NCI-H526 treated with DMSO at 0.1 percent for 48 hours (cell line): ENCODE results near the gene TGFB2.

Experiments
- DNase-seq: peaks from one replicate; lab custom pipeline; 2025; lab: John Stamatoyannopoulos, UW

The TGFB2 gene

DNA sequence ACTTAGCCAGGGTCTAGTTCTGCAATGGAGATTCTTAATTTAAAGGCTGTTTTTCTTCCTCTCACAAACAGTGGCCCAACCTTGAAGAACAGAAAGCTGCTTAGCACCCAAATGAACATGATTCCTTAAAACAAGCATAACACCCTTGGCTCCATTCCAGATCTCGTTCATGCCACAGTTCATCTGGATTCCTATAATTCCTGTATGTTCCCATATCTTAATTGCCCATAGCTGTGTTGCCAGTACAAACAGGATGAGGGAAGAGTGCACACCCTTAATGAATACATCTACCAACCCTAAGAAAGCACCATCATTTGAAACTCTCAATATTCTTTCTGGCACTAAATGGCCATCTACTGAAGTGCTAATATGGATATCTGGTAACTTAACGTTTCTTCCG, 45.5 kb downstream of the TGFB2 start:
- no peak for DNase-seq

DNA sequence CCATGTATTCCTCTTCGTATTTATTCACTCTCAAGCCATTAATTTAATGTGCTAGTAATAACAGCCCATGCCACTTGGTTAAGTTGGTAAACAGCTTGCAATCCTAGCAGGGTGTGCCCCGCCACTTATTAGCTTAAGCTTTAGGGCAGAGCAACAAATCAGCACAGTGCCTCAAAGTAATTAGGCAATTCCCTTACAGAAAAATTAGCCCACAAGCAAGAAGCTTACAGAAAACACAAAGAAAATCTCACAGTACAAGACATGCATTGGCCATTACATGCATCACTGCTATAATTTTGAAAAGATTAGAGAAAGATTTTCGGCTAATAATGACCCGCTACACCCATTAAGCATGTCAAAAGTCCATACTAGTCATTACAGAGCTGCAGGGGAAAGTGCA, 47.6 kb downstream of the TGFB2 start:
- no peak for DNase-seq

DNA sequence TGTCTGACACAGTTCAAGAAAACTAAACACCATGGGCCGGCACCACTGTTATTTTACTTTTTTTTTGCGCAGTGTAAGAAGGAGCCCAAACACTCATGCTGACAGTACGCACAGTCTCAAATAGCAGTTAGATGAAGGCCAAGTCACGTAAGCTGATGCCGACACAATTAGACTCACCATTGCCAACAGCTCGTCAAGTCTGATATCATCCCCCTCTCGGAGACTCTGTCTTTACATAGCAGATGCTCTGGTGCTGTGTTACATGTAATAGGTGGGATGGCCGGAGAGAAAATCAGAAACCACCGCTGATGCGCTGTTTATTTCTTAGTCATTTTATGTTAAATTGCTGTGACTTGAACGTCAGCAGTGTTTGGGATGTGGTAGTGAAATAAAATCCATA, 49.3 kb downstream of the TGFB2 start:
- DNase-seq: no peak

DNA sequence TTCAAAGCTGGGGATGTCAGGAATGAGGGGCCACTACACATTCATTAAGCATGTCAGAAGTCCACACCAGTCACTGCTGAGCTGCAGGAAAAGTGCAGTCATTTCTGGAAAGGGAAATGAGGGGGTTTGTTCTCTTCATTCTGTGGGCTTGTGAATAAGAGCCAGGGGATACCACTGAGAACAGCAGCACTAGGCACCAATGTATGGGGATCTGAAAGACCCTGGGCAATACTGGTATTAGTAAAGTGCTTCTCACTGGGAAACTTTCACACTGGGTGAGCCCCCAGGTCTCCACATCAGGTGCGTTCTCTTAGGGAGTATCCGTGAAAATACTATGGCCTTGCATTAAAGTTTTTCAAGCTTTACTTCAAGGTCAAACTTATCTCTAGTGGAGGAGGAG, 49.9 kb downstream of the TGFB2 start:
- DNase-seq: no peak

DNA sequence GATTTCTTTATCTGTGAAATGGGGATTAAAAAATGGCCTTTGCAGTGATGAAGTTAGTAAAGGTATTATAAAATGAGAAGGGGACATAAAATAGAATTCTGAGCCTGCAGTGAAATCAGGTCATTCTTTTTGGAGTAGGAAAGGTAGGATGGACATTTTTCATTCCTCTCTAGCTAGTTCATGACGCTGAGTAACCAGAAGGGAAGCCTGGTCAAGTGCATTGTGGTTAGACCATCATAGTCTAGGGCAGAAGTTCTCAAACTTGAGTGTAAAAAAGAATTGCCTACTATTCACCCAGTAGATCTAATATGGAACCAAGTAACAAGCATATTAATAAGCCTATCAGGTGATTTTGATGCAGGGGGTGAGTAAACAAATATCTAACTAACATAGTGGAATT, 50.8 kb downstream of the TGFB2 start:
- no peak for DNase-seq

DNA sequence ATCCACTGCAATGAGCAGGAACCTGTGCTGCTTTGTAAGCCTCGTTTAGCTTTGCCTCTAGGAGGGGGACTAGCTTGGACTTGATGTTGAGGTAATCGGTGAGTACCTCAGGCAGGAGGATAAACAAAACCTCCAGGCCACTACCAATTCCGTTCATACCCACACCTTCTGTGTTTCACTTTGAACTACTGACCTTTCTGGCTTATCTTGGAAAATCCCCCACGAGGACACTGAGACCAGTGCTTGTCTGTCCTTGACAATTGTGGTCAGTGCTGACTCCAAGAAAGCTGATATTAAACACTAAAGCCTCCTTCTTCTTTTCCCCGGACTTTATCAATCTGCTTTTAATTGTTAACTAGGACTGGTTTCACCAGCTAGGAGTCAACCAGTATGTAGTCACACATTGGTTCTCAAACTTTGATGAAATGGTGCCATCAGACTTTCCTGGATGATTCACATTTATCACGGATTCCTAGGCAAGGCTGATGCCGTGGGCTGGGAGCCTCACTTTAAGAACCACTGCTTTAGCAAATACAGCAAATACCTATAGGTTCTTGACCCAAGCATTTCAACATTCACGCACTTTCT, 52.7 kb downstream of the TGFB2 start:
- no peak for DNase-seq

DNA sequence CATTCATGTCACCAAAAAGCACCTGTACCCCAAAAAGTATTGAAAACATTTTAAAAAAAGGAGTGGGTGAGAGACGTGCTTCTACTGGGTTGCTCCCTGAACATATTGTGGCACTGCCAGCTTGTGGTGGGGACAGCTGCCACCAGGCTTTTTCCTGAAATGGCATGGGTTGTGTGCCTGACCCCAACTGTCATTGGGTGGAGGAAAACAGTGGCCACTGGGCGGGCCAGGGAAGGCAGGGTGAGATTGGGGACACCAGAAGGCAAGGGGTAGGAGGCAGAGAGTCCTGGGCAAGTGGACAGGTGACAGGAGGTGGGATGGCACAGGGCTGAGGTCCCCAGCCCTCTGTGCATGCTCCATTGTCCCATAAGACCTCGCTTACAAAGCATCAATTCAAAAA, 55.5 kb downstream of the TGFB2 start:
- DNase-seq: no peak

DNA sequence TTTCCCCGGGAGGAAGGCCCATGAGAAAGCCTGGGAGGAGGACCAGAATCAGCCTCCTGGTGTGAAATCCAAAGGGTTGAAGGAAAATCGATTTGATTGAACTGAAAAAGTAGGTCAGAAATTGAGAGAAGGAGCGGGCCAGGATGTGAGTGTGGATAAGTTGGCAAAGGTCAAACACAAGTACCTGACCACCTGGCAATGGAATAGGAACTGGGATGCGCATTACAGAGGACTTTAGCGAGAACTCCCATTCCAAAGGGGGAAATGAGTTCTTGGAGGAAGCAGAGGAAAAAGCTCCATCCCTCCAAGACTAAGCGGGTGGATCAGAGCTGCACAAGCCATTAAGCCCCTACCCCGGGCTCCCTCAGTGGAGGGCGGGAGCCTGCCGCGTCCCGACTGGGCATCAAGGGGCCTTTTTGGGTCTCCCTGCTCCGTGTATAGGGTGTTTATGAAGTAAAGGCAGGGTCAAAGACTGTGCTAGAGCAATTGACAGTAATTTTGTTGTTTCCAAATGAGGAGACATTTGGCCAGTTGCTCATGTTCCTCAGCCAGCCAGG, 56.4 kb downstream of the TGFB2 start:
- no peak for DNase-seq

DNA sequence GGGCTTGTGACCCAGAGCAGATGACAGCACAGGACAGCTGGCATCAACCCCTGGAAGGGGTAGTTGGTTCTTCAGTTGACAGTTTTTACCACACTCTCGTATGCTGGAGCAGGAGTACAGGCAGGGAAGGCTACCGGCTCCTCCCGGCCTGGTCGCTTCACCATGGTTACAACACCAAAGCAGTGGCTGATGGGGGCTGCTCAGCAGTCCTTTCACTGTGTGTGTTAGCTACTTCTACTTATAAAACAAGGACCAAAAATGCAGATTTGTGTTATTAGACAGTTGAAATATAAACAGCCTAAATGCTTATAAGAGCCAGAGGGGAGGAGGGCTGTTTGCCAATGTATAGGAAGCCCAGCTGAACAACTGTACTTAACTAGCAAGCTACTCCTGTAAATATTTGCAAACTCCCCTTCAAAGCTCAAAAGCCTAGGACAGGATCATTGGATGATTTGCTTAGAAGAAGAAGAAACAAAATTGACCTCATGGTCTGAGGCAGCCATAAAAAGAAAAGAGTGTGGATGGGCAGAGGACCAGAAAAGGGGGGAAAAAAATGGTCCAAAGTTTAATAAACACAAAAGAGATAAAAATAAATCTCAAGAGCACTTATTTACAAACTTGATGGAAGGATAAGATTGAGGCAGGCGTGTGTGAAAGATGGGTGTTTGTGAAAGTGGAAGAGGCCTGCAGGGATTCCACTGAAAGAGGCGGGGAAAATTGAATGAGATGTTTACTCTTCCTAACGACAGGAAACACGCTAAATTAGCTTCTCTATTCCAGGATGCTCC, 57.1 kb downstream of the TGFB2 start:
- no peak for DNase-seq

DNA sequence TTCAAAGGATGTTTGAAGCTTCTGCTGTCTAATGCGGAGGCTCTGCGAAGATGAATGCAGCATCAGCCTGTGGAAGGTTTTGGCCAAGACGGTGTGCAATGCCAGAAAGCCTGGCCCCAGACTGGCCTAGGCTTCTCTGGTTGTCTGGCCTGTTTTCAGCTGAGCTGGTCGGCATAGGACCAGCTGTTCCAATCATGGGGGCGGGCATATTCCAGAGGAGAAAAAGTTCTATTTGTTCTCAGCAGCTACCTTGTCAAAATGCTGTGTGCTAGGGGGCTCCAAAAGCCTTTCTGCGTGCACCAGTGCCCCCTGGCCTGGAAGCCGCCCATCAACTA, 57.6 kb downstream of the TGFB2 start:
- DNase-seq: no peak

DNA sequence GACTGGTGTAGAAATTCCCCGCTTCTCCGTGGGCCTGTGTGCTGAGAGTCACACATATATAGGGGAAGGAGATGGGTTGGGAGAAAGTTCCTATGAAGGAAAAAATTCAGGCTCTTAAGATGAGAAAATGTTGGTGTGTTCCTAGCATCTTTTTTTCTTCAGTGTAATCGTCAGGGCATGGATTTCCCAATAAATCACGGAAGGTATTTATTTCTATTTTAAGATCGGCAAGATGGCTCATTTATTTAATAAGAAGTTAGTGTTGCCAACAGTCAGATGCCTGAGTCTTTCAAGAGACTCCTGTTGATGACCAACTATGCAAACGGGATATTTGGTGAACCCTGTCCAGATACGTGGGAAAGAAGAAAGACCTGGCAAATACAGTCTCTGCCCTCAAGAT, 58.2 kb downstream of the TGFB2 start:
- DNase-seq: no peak

DNA sequence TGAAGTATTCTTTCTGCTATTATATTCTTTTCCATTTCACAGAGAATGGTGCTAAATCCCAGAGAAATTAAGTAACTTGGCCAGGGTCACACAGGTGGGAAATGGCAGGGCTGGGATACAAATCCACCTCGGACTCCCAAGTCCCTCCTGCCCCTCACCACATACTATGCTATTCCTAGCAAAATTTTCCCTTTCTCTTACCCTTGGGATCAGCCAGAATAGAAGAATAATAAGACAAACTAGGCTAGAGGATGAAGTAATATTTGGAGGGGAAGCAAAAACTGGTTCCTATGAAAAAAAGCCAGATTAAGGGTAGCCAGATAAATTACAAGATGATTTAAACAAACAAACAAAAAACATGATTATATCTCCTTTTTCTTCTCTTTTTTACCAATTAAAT, 62.5 kb downstream of the TGFB2 start:
- no peak for DNase-seq

DNA sequence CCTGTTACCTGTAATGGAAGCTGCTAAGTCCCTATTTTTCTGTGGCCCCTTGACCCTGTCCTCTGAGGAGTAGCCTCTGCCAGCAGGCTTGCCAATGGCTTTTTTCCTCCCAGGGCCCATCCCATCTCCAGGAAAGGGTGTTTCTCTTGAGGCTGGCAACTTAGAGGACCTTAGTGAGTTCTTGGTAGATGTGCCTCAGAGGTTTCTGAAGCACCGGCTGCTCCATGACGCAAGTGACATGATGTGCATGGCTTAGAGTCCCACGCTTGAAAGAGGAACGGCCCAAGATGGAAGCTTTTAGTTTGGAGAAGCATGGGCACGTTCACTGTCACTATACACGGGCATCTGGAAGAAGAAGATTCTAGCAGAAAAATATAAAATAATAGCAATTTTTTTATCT, 63.0 kb downstream of the TGFB2 start:
- no peak for DNase-seq

DNA sequence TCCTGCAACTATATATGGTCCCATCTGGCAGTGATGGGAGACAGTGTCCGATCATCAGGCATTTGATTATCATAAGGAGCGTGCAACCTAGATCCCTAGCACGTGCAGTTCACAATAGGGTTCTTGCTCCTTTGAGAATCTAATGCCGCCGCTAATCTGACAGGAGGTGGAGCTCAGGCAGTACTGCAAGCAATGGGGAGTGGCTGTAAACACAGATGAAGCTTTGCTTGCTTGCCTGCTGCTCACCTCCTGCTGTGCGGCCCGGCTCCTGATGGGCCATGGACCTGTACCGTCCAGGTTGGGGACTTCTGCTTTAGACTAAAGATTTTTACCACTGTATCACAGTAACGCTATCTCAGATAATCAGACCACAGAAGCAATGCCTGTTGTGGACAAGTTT, 63.8 kb downstream of the TGFB2 start:
- no peak for DNase-seq

DNA sequence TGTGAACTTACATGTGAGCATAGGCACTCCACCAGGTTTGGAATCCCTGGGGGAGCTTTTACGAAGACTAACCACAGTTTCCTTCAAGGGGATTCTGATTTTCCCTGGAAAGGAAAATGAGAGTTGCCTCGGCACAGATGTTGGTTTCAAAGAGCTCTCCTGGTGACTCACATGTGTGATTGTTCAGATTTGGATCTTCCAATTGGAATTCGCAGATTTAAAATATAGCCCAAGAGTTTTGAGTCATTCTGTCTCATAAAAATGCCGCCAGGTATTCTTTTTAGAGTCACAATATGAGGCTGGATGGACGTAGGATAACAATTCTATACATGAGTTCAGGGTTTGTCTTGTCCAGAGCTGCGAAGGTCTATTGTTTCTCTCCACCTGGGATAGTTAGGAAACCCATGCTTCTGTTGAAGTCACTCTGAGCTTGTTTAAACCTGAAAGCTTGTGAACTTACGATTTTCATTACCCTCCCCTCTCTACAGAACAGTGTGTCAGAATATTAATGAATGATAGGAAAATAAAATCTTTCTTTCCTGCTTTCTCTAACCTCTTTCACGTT, 64.9 kb downstream of the TGFB2 start:
- no peak for DNase-seq

DNA sequence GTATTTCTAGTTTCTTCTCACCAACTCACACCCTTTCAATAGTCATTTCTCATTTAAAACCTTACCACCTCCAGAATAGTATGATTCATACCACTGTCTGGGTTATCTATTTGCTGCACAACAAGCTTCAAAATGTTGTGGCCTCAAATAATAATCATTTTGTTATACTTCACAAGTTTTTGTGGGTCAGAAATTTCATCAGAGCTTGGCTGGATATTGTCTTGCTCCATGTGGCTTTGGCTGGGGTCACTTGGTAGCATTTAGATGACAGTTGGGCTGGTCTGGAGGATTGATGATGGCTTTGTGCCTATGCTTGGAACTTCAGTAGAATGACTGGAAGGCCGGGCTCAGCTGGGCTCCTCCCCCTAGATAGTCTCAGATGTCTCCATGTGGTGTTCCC, 66.0 kb downstream of the TGFB2 start:
- no peak for DNase-seq

DNA sequence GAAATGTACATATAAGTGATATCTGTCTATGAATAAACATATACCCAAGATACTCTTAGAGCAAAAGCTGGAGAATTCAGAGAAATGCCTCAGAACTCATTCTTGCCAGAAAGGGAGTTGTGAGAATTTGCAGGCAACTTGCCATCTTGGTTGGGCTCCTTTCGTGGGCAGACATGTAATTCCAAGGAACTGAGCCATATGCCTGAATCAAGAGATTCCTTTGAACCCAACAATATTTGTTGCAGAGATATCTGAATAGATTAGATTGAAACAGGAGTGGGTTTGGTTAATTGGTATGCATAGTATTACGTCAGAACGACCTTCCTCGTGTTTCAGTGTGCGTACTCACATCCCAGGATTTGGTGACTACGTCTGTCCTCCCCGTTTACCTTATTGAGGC, 67.0 kb downstream of the TGFB2 start:
- DNase-seq: no peak

DNA sequence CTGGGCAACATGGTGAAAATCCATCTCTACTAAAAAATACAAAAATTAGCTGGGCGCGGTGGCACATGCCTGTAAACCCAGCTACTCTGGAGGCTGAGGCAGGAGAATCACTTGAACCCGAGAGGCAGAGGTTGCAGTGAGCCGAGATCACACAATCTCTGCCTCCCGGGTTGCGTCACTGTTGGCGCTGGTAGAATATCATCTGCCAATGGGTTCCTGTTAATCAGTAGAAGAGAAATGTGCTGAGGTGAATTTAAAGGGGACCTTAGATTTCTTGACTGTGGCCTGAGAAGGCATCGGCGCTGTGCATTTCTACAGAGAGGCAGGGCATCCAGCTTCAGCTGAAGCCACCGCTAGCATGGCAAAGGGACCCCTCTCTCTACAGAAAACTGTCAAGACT, 68.0 kb downstream of the TGFB2 start:
- no peak for DNase-seq

DNA sequence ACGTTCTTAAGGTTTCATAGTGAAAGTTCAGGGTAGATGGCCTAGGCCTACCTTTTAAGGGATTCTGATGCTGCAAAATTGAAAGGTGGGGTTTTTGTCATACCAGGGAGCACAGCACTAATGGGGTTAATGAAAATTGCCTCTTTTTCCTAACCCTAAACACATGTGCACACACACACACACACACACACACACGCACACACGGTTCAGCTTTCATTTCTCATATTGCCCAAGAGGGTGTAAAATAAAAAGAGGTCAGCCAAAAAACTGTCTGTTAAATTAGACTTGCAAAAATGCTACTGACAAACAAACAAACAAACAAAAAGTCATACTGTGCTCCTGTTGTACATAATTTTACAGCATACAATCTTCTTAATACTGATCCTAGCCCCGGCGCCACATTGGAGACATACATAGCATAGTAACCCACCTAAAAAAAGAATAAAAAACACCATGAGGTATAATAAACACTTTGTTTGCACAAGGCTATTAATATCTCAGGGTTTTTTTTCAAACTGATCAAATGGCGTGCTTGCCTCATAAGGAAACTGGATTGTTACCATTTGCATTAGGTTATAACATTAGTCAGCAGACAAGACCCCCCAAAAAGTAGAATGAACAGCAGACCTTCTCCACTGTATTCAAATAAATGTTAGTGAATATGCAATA, 69.1 kb downstream of the TGFB2 start:
- DNase-seq: no peak

DNA sequence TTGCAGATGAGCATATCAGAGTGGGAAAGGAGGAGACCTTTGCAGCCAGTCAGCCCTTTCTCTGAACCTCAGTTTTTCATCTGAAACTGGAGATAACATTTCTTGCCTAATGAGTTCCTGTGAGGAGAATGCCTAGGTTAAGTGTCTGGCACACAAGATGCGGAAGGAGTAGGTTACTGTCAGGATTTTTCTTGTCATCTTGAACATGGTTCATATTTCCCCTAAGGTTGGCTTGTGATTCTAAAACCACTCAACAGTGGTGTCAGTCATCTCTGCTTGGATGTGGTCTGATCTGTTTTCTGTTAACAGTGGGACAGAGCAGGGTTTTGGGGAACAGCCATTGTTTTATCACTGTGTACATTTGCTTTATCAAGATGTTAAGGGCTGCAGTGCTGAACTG, 70.6 kb downstream of the TGFB2 start:
- DNase-seq: no peak

DNA sequence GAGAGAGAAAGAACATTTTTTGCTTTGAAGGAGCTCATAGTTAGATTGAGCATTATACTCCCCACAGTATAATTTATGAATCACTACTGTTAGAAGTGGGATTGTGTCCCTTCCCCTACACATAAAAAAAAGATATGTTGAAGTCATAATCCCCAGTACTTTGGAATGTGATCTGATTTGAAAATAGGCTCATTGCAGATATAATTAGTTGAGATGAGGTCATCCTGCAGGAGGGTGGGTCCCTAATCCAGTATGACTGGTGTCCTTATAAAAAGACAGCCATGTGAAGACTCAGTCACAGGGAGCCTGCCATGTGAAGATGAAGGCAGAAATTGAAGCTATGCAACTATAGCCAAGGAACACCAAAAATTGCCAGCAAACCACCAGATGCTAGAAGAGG, 76.4 kb downstream of the TGFB2 start:
- no peak for DNase-seq

DNA sequence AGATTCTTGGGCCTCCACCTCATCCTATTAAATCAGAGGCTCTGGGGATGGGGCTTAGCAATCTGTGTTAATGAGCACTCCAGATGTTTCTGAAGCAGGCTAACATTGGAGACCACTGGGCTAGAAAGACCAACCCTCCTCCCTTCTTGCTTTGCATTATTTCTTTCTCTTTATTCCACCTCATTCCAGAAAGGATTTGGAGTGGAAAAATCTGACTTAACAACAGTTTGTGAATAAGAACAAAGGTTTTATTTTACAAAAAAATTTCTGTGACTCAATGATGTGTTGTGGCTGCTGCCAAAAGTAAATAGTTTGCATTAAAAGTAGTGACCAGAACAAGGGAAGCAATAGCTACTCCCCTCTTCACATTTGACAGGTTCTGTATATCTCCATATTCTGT, 79.4 kb downstream of the TGFB2 start:
- no peak for DNase-seq
